ENCODE measurements around the gene OXA1L. TPM values are rescaled to one million over a fixed set of nuclear protein-coding genes. Genes with fewer than 3 reads are reported as not detected.

The OXA1L gene
- total and polyA plus RNA-seq, 2 donors from 2014 or later: 80.8 to 101 TPM

GRCh38 chr14:22778084-22778483 lies 11.6 kb downstream of the OXA1L start:
- no peak for FAIRE-seq
- intact Hi-C loops (cut with DNase I): no loop called here
- Histone ChIP-seq H3K4me1 (ENCODE audit: control insufficient read depth in 2 of 3, insufficient read depth in 2 of 3, low read depth in 1 of 3, low read length in 3 of 3) (peaks cover 0 to 9% (median 5%) of the 10 kb centered on the region in 3 donors), H3K27me3 (ENCODE audit: control insufficient read depth, insufficient read depth, low read length) (no peaks in the 10 kb centered on the region), H3K36me3 (ENCODE audit: control insufficient read depth in 2 of 3, insufficient read depth in 3 of 3, low read length in 3 of 3) (peaks cover 5 to 21% (median 16%) of the 10 kb centered on the region in 3 donors), H3K4me3 (ENCODE audit: low read length in 3 of 3) (no peak overlapping the region), H3K9ac (ENCODE audit: low read length in 3 of 3) (no peak overlapping the region), H3K9me3 (ENCODE audit: control insufficient read depth in 2 of 3, insufficient read depth in 1 of 3, low read length in 3 of 3) (no peaks in the 10 kb centered on the region), H3K27ac (ENCODE audit: low read depth in 2 of 2, low read length in 2 of 2) (no peak overlapping the region)
- DNase-seq: no peak
- TF ChIP-seq CTCF (IDR thresholded peaks at IDR 0.05; ENCODE audit: borderline replicate concordance, extremely low read depth, insufficient read depth): no peak

GRCh38 chr14:22780105-22780679 lies 13.7 kb downstream of the OXA1L start:
- H3K9ac ChIP-seq (ENCODE audit: low read length in 3 of 3): no peak overlapping the region
- peaks cover 0 to 9% (median 5%) of the 10 kb centered on the region in 3 donors for H3K4me1 ChIP-seq (ENCODE audit: control insufficient read depth in 2 of 3, insufficient read depth in 2 of 3, low read depth in 1 of 3, low read length in 3 of 3)
- H3K27me3 ChIP-seq (ENCODE audit: control insufficient read depth, insufficient read depth, low read length): no peaks in the 10 kb centered on the region
- H3K9me3 ChIP-seq (ENCODE audit: control insufficient read depth in 2 of 3, insufficient read depth in 1 of 3, low read length in 3 of 3): no peaks in the 10 kb centered on the region
- intact Hi-C loops (cut with DNase I): no loop called here
- no peak for FAIRE-seq
- TF ChIP-seq CTCF (IDR thresholded peaks at IDR 0.05; ENCODE audit: borderline replicate concordance, extremely low read depth, insufficient read depth): no peak
- no peak for DNase-seq
- peaks cover 2 to 6% (median 4%) of the 10 kb centered on the region in 3 donors for H3K36me3 ChIP-seq (ENCODE audit: control insufficient read depth in 2 of 3, insufficient read depth in 3 of 3, low read length in 3 of 3)
- H3K4me3 ChIP-seq (ENCODE audit: low read length in 3 of 3): no peak overlapping the region
- peak overlapping the region; percentile 2 to 56 for H3K27ac ChIP-seq (ENCODE audit: low read depth in 2 of 2, low read length in 2 of 2)

GRCh38 chr14:22780941-22781300 lies 14.4 kb downstream of the OXA1L start:
- FAIRE-seq: no peak
- TF ChIP-seq CTCF (IDR thresholded peaks at IDR 0.05; ENCODE audit: borderline replicate concordance, extremely low read depth, insufficient read depth): no peak
- Histone ChIP-seq H3K27ac (ENCODE audit: low read depth in 2 of 2, low read length in 2 of 2) (peak overlapping the region; percentile 14 to 45), H3K27me3 (ENCODE audit: control insufficient read depth, insufficient read depth, low read length) (no peaks in the 10 kb centered on the region), H3K36me3 (ENCODE audit: control insufficient read depth in 2 of 3, insufficient read depth in 3 of 3, low read length in 3 of 3) (peaks cover 0 to 2% (median 0%) of the 10 kb centered on the region in 3 donors), H3K4me3 (ENCODE audit: low read length in 3 of 3) (no peak overlapping the region), H3K9ac (ENCODE audit: low read length in 3 of 3) (no peak overlapping the region), H3K4me1 (ENCODE audit: control insufficient read depth in 2 of 3, insufficient read depth in 2 of 3, low read depth in 1 of 3, low read length in 3 of 3) (peaks cover 0 to 9% (median 5%) of the 10 kb centered on the region in 3 donors), H3K9me3 (ENCODE audit: control insufficient read depth in 2 of 3, insufficient read depth in 1 of 3, low read length in 3 of 3) (no peaks in the 10 kb centered on the region)
- intact Hi-C loops (cut with DNase I): no loop called here
- no peak for DNase-seq

Data from kidney (tissue), 14 donors.